MCF 10A (cell line): Measurements from ENCODE around the gene GPC3. TPM values are rescaled to one million over a fixed set of nuclear protein-coding genes. Genes with fewer than 3 reads are reported as not detected.
A peak's percentile ranks its signal among the peaks of the same experiment; 100 is the strongest.

Experiments used
- BruUV-seq: library from RNA; stranded (reverse); fragments of 400-500 nt; replicated peaks from 2 replicates; lab custom pipeline; 2021; lab: Mats Ljungman, UMichigan
- CTCF ChIA-PET: fragments of 300-600 bp; sonication (Branson Sonifier 250); formaldehyde crosslinking; extraction: SDS; loops from one replicate; lab custom pipeline; 2021; ENCODE audit warnings: antibody characterized with exemption, inconsistent platforms; lab: Yijun Ruan, JAX
- POLR2A ChIA-PET: fragments of 300-600, 350-650 bp; sonication (Branson Sonifier 250); formaldehyde crosslinking; extraction: SDS; loops from one replicate; lab custom pipeline; 2020; ENCODE audit warnings: antibody characterized with exemption, inconsistent platforms; lab: Yijun Ruan, JAX
- DNase-seq: peaks from one replicate; pipeline ENCODE4 v3.0.0-alpha.2; 2018; ENCODE audit not compliant: unreplicated experiment
- H3K27ac Mint-ChIP-seq: one replicate; pipeline ENCODE4 v1.8.0; 2022; ENCODE audit warnings: mild to moderate bottlenecking, low read depth, mixed read lengths; ENCODE audit not compliant: unreplicated experiment
- H3K27me3 Mint-ChIP-seq: one replicate; pipeline ENCODE4 v1.8.0; 2022; ENCODE audit warnings: mixed read lengths; ENCODE audit not compliant: insufficient read depth, unreplicated experiment
- H3K36me3 Mint-ChIP-seq: one replicate; pipeline ENCODE4 v1.8.0; 2022; ENCODE audit warnings: mild to moderate bottlenecking, moderate library complexity, mixed read lengths; ENCODE audit not compliant: insufficient read depth, unreplicated experiment
- H3K4me1 Mint-ChIP-seq: one replicate; pipeline ENCODE4 v1.8.0; 2022; ENCODE audit warnings: mixed read lengths; ENCODE audit not compliant: insufficient read depth, unreplicated experiment
- H3K4me3 Mint-ChIP-seq: one replicate; pipeline ENCODE4 v1.8.0; 2022; ENCODE audit warnings: mild to moderate bottlenecking, moderate library complexity, mixed read lengths; ENCODE audit not compliant: unreplicated experiment
- H3K9me3 Mint-ChIP-seq: one replicate; pipeline ENCODE4 v1.8.0; 2022; ENCODE audit warnings: mixed read lengths; ENCODE audit not compliant: unreplicated experiment
- intact Hi-C: fragments of 100-400 bp; cut with micrococcal nuclease; formaldehyde crosslinking; loops from 2 replicates; pipeline ENCODE4 v1.14.1; 2022
- total RNA-seq: library from RNA; stranded (reverse); gene quantifications from 2 replicates; pipeline ENCODE4 v1.2.3, GENCODE V29; 2022
- TF ChIP-seq, protein P1 (sequence below): fragments of 200-600 bp; IDR thresholded peaks from one replicate; pipeline ENCODE4 v1.8.0; 2022; ENCODE audit warnings: antibody characterized with exemption, mild to moderate bottlenecking; ENCODE audit not compliant: unreplicated experiment

GPC3 gene
- total RNA-seq, 1 experiment from 2014 or later: 0.37 TPM

DNA sequence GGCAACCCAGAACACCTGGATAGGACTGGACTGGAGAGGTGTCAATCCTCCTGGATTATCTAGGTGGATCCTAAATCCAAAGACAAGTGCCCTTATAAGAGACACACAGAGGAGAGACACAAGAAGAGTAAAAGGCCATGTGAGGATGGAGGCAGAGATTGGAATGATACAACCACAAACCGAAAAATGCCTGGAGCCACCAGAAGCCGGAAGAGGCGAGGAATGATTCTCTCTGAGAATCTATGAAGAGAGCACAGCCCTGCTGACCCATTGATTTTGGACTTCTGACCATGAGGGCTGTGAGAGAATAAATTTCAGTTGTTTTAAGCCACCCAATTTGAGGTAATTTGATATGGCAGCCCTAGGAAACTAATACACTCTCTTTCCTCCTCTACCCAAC is 20.1 kb downstream of the GPC3 start:
- TF ChIP-seq, protein P1, sequence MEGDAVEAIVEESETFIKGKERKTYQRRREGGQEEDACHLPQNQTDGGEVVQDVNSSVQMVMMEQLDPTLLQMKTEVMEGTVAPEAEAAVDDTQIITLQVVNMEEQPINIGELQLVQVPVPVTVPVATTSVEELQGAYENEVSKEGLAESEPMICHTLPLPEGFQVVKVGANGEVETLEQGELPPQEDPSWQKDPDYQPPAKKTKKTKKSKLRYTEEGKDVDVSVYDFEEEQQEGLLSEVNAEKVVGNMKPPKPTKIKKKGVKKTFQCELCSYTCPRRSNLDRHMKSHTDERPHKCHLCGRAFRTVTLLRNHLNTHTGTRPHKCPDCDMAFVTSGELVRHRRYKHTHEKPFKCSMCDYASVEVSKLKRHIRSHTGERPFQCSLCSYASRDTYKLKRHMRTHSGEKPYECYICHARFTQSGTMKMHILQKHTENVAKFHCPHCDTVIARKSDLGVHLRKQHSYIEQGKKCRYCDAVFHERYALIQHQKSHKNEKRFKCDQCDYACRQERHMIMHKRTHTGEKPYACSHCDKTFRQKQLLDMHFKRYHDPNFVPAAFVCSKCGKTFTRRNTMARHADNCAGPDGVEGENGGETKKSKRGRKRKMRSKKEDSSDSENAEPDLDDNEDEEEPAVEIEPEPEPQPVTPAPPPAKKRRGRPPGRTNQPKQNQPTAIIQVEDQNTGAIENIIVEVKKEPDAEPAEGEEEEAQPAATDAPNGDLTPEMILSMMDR: no peak
- no peaks in the 10 kb centered on the region for H3K36me3 Mint-ChIP-seq
- intact Hi-C loops: no loop called here
- TSS peak; percentile 72 for BruUV-seq
- no peak overlapping the region for H3K4me3 Mint-ChIP-seq
- DNase-seq: no peak
- POLR2A ChIA-PET: no interaction called here
- no peaks in the 10 kb centered on the region for H3K9me3 Mint-ChIP-seq
- CTCF ChIA-PET: no interaction called here
- H3K27ac Mint-ChIP-seq: no peak overlapping the region
- H3K4me1 Mint-ChIP-seq: peaks cover 11% of the 10 kb centered on the region
- peaks cover 49% of the 10 kb centered on the region for H3K27me3 Mint-ChIP-seq

DNA sequence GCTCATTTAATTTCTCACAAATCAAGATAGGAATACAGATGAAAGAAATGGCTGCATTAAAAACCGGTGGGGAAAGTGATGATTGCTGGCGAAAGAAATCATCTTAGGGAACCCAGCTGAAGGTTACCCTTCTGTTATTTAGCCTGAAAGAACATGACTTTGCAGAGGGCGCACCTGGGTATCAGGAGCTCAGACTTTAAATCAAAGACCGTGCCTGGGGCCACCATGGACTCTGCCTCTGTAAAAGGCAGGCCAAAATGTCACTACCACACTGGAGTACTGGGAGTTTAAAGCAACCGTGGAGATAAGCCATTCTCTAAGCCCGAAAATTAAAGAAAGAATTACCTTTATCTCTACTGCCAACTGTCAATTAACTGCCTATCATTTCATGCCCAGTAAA is 24.3 kb downstream of the GPC3 start:
- no peaks in the 10 kb centered on the region for H3K36me3 Mint-ChIP-seq
- intact Hi-C loops: no loop called here
- peaks cover 11% of the 10 kb centered on the region for H3K4me1 Mint-ChIP-seq
- no peak overlapping the region for H3K4me3 Mint-ChIP-seq
- no TSS peak for BruUV-seq
- TF ChIP-seq, protein P1: no peak
- no peaks in the 10 kb centered on the region for H3K9me3 Mint-ChIP-seq
- CTCF ChIA-PET: no interaction called here
- no peak for DNase-seq
- H3K27me3 Mint-ChIP-seq: peaks cover 38% of the 10 kb centered on the region
- POLR2A ChIA-PET: no interaction called here
- H3K27ac Mint-ChIP-seq: no peak overlapping the region

DNA sequence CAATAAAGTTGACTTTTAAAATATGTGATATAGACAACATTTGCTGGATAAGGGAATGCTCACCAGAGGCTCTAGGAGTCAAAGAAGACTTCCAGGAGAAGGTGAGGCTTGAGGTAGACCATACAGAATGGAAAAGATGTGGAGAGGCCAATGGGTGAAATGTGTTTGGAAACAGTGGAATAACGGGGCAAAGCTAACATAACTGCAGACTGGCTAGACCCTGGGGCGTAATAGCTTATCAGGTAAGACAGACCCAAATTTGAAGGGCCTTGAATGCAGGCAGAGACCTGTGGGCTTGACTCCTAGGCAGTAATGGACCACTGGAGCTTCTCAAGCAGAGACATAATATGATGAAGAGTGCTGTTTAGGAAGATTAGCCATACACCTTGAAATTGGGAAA is 25.4 kb downstream of the GPC3 start:
- H3K4me3 Mint-ChIP-seq: no peak overlapping the region
- BruUV-seq: no TSS peak
- intact Hi-C loops: loop anchor here (2.0 kb wide), 2 partner anchors 67 to 185 kb away; no protein-coding TSS in a partner anchor
- H3K9me3 Mint-ChIP-seq: no peaks in the 10 kb centered on the region
- TF ChIP-seq, protein P1: no peak
- DNase-seq: no peak
- peaks cover 35% of the 10 kb centered on the region for H3K27me3 Mint-ChIP-seq
- POLR2A ChIA-PET: no interaction called here
- H3K4me1 Mint-ChIP-seq: peaks cover under 1% of the 10 kb centered on the region
- CTCF ChIA-PET: interaction anchor here (0.6 to 1.9 kb wide), 5 partner anchors 64 to 418 kb away, joined by 3 to 8 read pairs (median 4); no protein-coding TSS in a partner anchor
- H3K27ac Mint-ChIP-seq: no peak overlapping the region
- H3K36me3 Mint-ChIP-seq: no peaks in the 10 kb centered on the region

DNA sequence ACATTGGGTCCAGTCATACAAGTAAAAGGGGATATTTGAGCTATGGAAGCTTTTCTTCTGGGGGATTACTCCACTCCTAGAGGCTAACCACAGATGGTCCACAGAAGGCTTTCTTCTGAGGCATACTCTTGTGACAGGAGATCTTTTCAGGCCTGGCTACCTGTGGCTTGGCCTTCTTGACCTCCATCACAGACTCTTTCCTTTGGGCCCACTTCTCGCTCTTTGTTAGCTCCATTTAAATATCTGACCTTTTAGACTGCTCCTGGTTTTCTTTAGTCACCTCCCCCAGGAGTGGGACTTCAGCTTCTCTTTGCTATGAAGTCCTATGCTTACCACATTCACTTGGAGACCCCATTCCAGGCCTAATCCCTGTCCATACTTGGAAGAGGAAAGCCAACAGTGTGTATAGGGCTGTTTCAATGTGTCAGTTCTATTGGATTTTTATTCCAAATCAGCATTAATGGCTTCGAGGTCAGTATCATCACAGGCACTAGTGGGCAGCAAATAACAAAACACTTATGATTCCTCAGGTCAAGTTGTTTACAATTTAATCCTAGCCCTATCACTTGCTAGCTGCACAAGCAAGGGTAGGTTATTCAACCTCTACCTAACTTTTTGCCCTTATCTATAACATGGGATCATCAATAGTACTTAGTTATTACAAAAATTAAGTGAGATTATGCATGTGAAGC is 26.3 kb downstream of the GPC3 start:
- POLR2A ChIA-PET: no interaction called here
- CTCF ChIA-PET: interaction anchor here (0.6 to 1.9 kb wide), 9 partner anchors 8 to 310 kb away, joined by 3 to 11 read pairs (median 4); no protein-coding TSS in a partner anchor
- peak; percentile 4 for DNase-seq

More for the DNA sequence above, 26.3 kb downstream of the GPC3 start:
- Mint-ChIP-seq H3K27ac (no peak overlapping the region), H3K36me3 (no peaks in the 10 kb centered on the region), H3K4me1 (no peaks in the 10 kb centered on the region), H3K9me3 (no peaks in the 10 kb centered on the region), H3K27me3 (peaks cover 37% of the 10 kb centered on the region), H3K4me3 (no peak overlapping the region)
- intact Hi-C loops: loop anchor here (2.0 kb wide), 2 partner anchors 68 to 186 kb away; no protein-coding TSS in a partner anchor
- no TSS peak for BruUV-seq
- TF ChIP-seq, protein P1: no peak
